HepG2 (cell line): ENCODE data around the gene PLSCR4. TPM values are rescaled to one million over a fixed set of nuclear protein-coding genes. Genes with fewer than 3 reads are reported as not detected.

Source experiments
- ATF1 ChIP-seq: IDR thresholded peaks from 2 replicates; pipeline ENCODE4 v1.6.1; 2016; ENCODE audit warnings: mild to moderate bottlenecking, control low read depth
- BRD4 ChIP-seq: sonication (generic); formaldehyde crosslinking; IDR thresholded peaks from 2 replicates; pipeline ENCODE4 v1.4.0; 2020; ENCODE audit warnings: missing genetic modification reagents
- CAMTA2 ChIP-seq: sonication (generic); formaldehyde crosslinking; IDR thresholded peaks from 2 replicates; pipeline ENCODE4 v1.4.0; 2020; ENCODE audit warnings: mild to moderate bottlenecking, missing genetic modification reagents, borderline replicate concordance
- CBX5 ChIP-seq: sonication (generic); formaldehyde crosslinking; IDR thresholded peaks from 2 replicates; pipeline ENCODE4 v1.4.0; 2020; ENCODE audit warnings: missing genetic modification reagents, borderline replicate concordance
- EED ChIP-seq: sonication (generic); formaldehyde crosslinking; IDR thresholded peaks from 2 replicates; pipeline ENCODE4 v1.5.0; 2020; ENCODE audit warnings: mild to moderate bottlenecking, missing genetic modification reagents
- KDM3A ChIP-seq: IDR thresholded peaks from 2 replicates; pipeline ENCODE4 v1.6.1; 2018; ENCODE audit warnings: low read depth, missing compliant biosample characterization
- MTF2 ChIP-seq: sonication (generic); formaldehyde crosslinking; IDR thresholded peaks from 2 replicates; pipeline ENCODE4 v1.5.0; 2020; ENCODE audit warnings: missing genetic modification reagents, borderline replicate concordance
- MXI1 ChIP-seq: IDR thresholded peaks from 3 replicates; pipeline ENCODE4 v1.6.1; 2012; ENCODE audit warnings: low read depth, low read length, inconsistent platforms, borderline replicate concordance
- NCOA1 ChIP-seq: sonication (generic); formaldehyde crosslinking; IDR thresholded peaks from 2 replicates; pipeline ENCODE4 v1.9.0; 2021; ENCODE audit warnings: missing genetic modification reagents
- NCOA2 ChIP-seq: sonication (generic); formaldehyde crosslinking; IDR thresholded peaks from 2 replicates; pipeline ENCODE4 v1.8.0; 2022; ENCODE audit warnings: inconsistent platforms
- NR1H2 ChIP-seq: sonication (generic); formaldehyde crosslinking; IDR thresholded peaks from 2 replicates; pipeline ENCODE4 v1.8.1; 2022; ENCODE audit warnings: low read depth, missing genetic modification reagents, borderline replicate concordance
- PATZ1 ChIP-seq: sonication (generic); formaldehyde crosslinking; IDR thresholded peaks from 2 replicates; pipeline ENCODE4 v1.4.0; 2020; ENCODE audit warnings: missing genetic modification reagents
- PHF21A ChIP-seq: sonication (generic); formaldehyde crosslinking; IDR thresholded peaks from 2 replicates; pipeline ENCODE4 v1.5.0; 2020; ENCODE audit warnings: mild to moderate bottlenecking, missing genetic modification reagents
- RBM39 ChIP-seq: fragments of 200-400 bp; formaldehyde crosslinking; IDR thresholded peaks from one replicate; pipeline ENCODE4 v1.6.1; 2018; ENCODE audit warnings: antibody characterized with exemption, mild to moderate bottlenecking, low read depth, low read length; ENCODE audit not compliant: poor library complexity, severe bottlenecking
- RCOR2 ChIP-seq: IDR thresholded peaks from 2 replicates; pipeline ENCODE4 v1.6.1; 2016; ENCODE audit warnings: missing biosample characterization, missing genetic modification reagents
- RFX3 ChIP-seq: IDR thresholded peaks from 2 replicates; pipeline ENCODE4 v1.6.1; 2016; ENCODE audit warnings: missing biosample characterization, missing genetic modification reagents
- SIX1 ChIP-seq: sonication (generic); formaldehyde crosslinking; IDR thresholded peaks from 2 replicates; pipeline ENCODE4 v1.4.0; 2020; ENCODE audit warnings: missing genetic modification reagents, borderline replicate concordance
- TOE1 ChIP-seq: sonication (generic); formaldehyde crosslinking; IDR thresholded peaks from 2 replicates; pipeline ENCODE4 v1.4.0; 2020; ENCODE audit warnings: mild to moderate bottlenecking, missing genetic modification reagents
- ZNF232 ChIP-seq: sonication (generic); formaldehyde crosslinking; IDR thresholded peaks from 2 replicates; pipeline ENCODE4 v1.4.0; 2020; ENCODE audit warnings: missing genetic modification reagents, borderline replicate concordance
- ZNF430 ChIP-seq: sonication (generic); formaldehyde crosslinking; IDR thresholded peaks from 2 replicates; pipeline ENCODE4 v1.9.0; 2021; ENCODE audit warnings: mild to moderate bottlenecking, missing genetic modification reagents
- ZNF781 ChIP-seq: sonication (generic); formaldehyde crosslinking; IDR thresholded peaks from 2 replicates; pipeline ENCODE4 v1.5.1; 2020; ENCODE audit warnings: borderline replicate concordance, mild to moderate bottlenecking, missing genetic modification reagents; ENCODE audit errors: not compliant biosample characterization
- ZSCAN20 ChIP-seq: sonication (generic); formaldehyde crosslinking; IDR thresholded peaks from 2 replicates; pipeline ENCODE4 v1.4.0; 2020; ENCODE audit warnings: missing genetic modification reagents, mild to moderate bottlenecking, borderline replicate concordance
- polyA plus RNA-seq, 8 experiments: library from polyadenylated mRNA; depleted of rRNA in 3 of 8; stranded (reverse) in 7 of 8; unstranded in 1 of 8; fragments of >200 nt; fragmentation: Illumina TruSeq in 4 of 8; extraction: Trizol in 4 of 8; gene quantifications; 2 replicates each; pipeline versions ENCODE4 v1.2.1 to v1.2.3, GENCODE V29; 2011 to 2016; ENCODE audit warnings: low read depth in 4 of 8, missing spikeins in 1 of 8, mixed read lengths in 1 of 8; ENCODE audit not compliant: insufficient read depth in 1 of 8
- total RNA-seq, 5 experiments: library from RNA; depleted of rRNA; stranded (reverse); fragments of >200 nt; fragmentation: Illumina TruSeq; extraction: Trizol; gene quantifications; 2 replicates each; pipeline ENCODE4 v1.2.3, GENCODE V29; 2016; ENCODE audit warnings: low read depth in 1 of 5
- TF ChIP-seq, protein P1 (sequence below): sonication (generic); formaldehyde crosslinking; IDR thresholded peaks from 2 replicates; pipeline ENCODE4 v1.4.0; 2020; ENCODE audit warnings: mild to moderate bottlenecking, missing genetic modification reagents
- TF ChIP-seq, protein P2 (sequence below): IDR thresholded peaks from 2 replicates; pipeline ENCODE4 v1.6.1; 2018; ENCODE audit warnings: missing genetic modification reagents
- TF ChIP-seq, protein P3 (sequence below): sonication (generic); formaldehyde crosslinking; IDR thresholded peaks from 2 replicates; pipeline ENCODE4 v1.4.0; 2020; ENCODE audit warnings: missing genetic modification reagents, borderline replicate concordance

Gene PLSCR4
- total and polyA plus RNA-seq, 2 of the 13 experiments (the other 11 are each of a cell fraction or from before 2014, with no cell fraction given): 1.5 to 59.0 TPM

GRCh38 chr3:146160964-146161662 is 89.8 kb downstream of the PLSCR4 start, which contains the start of gene PLOD2 (continued):
- no peak for TF ChIP-seq ATF1 (CRISPR knock-in tag)
- peak; percentile 59 for TF ChIP-seq NCOA2
- no peak for TF ChIP-seq NR1H2
- TF ChIP-seq NCOA1: 0 out of 2 replicates have a peak, but pooled peaks have one; percentile 31
- TF ChIP-seq ZNF232 (CRISPR knock-in tag): peak; percentile 66; the same call in 1 of the 2 replicates
- no peak for TF ChIP-seq TOE1 (CRISPR knock-in tag)
- peak; percentile 18 for TF ChIP-seq ZNF430 (CRISPR knock-in tag)
- TF ChIP-seq MTF2: no peak
- TF ChIP-seq CBX5: no peak
- TF ChIP-seq ZNF781 (CRISPR knock-in tag): no peak
- TF ChIP-seq PHF21A (CRISPR knock-in tag): peak; percentile 91
- no peak for TF ChIP-seq EED (CRISPR knock-in tag)
- TF ChIP-seq, protein P1, sequence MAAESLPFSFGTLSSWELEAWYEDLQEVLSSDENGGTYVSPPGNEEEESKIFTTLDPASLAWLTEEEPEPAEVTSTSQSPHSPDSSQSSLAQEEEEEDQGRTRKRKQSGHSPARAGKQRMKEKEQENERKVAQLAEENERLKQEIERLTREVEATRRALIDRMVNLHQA (CRISPR knock-in tag): no peak
- TF ChIP-seq ZSCAN20 (CRISPR knock-in tag): 0 out of 2 replicates have a peak, but pooled peaks have one; percentile 59
- TF ChIP-seq MXI1: peak; percentile 71; the same call in 1 of the 3 replicates
- TF ChIP-seq, protein P2, sequence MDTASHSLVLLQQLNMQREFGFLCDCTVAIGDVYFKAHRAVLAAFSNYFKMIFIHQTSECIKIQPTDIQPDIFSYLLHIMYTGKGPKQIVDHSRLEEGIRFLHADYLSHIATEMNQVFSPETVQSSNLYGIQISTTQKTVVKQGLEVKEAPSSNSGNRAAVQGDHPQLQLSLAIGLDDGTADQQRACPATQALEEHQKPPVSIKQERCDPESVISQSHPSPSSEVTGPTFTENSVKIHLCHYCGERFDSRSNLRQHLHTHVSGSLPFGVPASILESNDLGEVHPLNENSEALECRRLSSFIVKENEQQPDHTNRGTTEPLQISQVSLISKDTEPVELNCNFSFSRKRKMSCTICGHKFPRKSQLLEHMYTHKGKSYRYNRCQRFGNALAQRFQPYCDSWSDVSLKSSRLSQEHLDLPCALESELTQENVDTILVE: peak; percentile 64
- TF ChIP-seq PATZ1 (CRISPR knock-in tag): peak; percentile 30; the same call in 1 of the 2 replicates
- no peak for TF ChIP-seq KDM3A (CRISPR knock-in tag)
- 0 out of 2 replicates have a peak, but pooled peaks have one; percentile 25 for TF ChIP-seq SIX1 (CRISPR knock-in tag)
- TF ChIP-seq RCOR2 (CRISPR knock-in tag): no peak
- peak; percentile 69; the same call in 1 of the 2 replicates for TF ChIP-seq CAMTA2
- no peak for TF ChIP-seq RFX3 (CRISPR knock-in tag)
- 0 out of 2 replicates have a peak, but pooled peaks have one; percentile 31 for TF ChIP-seq BRD4
- TF ChIP-seq, protein P3, sequence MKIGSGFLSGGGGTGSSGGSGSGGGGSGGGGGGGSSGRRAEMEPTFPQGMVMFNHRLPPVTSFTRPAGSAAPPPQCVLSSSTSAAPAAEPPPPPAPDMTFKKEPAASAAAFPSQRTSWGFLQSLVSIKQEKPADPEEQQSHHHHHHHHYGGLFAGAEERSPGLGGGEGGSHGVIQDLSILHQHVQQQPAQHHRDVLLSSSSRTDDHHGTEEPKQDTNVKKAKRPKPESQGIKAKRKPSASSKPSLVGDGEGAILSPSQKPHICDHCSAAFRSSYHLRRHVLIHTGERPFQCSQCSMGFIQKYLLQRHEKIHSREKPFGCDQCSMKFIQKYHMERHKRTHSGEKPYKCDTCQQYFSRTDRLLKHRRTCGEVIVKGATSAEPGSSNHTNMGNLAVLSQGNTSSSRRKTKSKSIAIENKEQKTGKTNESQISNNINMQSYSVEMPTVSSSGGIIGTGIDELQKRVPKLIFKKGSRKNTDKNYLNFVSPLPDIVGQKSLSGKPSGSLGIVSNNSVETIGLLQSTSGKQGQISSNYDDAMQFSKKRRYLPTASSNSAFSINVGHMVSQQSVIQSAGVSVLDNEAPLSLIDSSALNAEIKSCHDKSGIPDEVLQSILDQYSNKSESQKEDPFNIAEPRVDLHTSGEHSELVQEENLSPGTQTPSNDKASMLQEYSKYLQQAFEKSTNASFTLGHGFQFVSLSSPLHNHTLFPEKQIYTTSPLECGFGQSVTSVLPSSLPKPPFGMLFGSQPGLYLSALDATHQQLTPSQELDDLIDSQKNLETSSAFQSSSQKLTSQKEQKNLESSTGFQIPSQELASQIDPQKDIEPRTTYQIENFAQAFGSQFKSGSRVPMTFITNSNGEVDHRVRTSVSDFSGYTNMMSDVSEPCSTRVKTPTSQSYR: peak; percentile 16; the same call in 1 of the 2 replicates
- TF ChIP-seq RBM39: peak; percentile 50
